Epithelial cell of esophagus (primary cell): ENCODE results near the gene COL13A1.

Experiments used
- DNase-seq: peaks from one replicate; pipeline ENCODE4 v3.0.0; 2010; ENCODE audit warnings: low read depth
- H3K4me3 ChIP-seq: 2 replicates; pipeline ENCODE4 v1.5.1; 2011; ENCODE audit warnings: mild to moderate bottlenecking, low read length, control low read depth
- TF ChIP-seq, protein P1 (sequence below): IDR thresholded peaks from 2 replicates; pipeline ENCODE4 v1.5.1; 2011; ENCODE audit warnings: low read depth, mild to moderate bottlenecking, low read length, control low read depth, inconsistent platforms; ENCODE audit not compliant: insufficient read depth; ENCODE audit errors: missing control alignments

COL13A1 gene

GRCh38 chr10:69939481-69939880 lies 137.8 kb downstream of the COL13A1 start:
- TF ChIP-seq, protein P1, sequence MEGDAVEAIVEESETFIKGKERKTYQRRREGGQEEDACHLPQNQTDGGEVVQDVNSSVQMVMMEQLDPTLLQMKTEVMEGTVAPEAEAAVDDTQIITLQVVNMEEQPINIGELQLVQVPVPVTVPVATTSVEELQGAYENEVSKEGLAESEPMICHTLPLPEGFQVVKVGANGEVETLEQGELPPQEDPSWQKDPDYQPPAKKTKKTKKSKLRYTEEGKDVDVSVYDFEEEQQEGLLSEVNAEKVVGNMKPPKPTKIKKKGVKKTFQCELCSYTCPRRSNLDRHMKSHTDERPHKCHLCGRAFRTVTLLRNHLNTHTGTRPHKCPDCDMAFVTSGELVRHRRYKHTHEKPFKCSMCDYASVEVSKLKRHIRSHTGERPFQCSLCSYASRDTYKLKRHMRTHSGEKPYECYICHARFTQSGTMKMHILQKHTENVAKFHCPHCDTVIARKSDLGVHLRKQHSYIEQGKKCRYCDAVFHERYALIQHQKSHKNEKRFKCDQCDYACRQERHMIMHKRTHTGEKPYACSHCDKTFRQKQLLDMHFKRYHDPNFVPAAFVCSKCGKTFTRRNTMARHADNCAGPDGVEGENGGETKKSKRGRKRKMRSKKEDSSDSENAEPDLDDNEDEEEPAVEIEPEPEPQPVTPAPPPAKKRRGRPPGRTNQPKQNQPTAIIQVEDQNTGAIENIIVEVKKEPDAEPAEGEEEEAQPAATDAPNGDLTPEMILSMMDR, result no peak
- DNase-seq, result no peak
- H3K4me3 ChIP-seq, result no peak overlapping the region

DNA sequence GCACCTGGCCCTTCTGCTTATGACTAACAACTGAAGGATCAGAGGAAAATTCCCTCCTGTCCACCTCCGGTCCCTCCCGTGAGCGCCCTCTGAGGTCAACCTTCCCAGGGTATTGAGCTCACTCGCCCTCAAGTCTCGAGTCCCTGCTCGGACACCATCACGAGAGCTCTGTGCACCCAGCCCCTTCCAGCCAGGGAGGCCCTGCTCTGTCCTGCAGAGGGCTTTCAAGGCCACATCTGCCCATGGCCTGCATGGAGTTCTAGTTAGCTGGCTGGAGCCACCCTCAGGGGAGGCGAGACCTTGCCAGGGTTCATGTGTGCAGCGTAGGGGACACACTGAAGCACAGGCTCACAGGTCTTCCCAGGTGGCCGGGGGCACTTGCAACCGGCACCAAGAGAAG lies 140.0 kb downstream of the COL13A1 start:
- TF ChIP-seq, protein P1, result no peak
- no peak overlapping the region for H3K4me3 ChIP-seq
- DNase-seq, result no peak

GRCh38 chr10:69943292-69943820 lies 141.7 kb downstream of the COL13A1 start:
- TF ChIP-seq, protein P1, result no peak
- DNase-seq, result no peak
- no peak overlapping the region for H3K4me3 ChIP-seq

- DNase-seq, result no peak
- no peak overlapping the region for H3K4me3 ChIP-seq
- TF ChIP-seq, protein P1, result no peak
Observed at GRCh38 chr10:69944761-69945160, 143.1 kb downstream of the COL13A1 start.

DNA sequence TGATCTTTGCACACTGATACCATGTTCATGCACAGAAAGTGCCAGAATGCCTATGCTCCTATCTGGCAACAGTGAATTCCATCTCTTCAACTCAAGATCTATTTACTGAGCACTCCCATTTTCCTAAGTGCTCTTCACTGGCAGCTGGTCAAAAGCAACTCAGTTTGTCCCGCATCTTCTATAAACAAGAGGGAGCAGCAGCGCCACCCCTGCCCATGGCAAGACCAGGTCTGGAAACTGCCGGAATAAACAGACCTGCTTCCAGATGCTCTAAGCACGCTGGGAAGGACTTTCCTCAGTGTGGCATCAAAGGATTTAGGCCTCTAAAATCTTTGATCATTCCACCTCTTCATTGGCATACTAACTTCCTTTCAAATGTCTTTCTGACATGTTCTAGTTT lies 146.6 kb downstream of the COL13A1 start:
- TF ChIP-seq, protein P1, result peak; percentile 25
- H3K4me3 ChIP-seq, result no peak overlapping the region
- no peak for DNase-seq

- no peak for DNase-seq
- no peak overlapping the region for H3K4me3 ChIP-seq
- TF ChIP-seq, protein P1, result no peak
Observed at GRCh38 chr10:69949770-69950169, 148.1 kb downstream of the COL13A1 start.

DNA sequence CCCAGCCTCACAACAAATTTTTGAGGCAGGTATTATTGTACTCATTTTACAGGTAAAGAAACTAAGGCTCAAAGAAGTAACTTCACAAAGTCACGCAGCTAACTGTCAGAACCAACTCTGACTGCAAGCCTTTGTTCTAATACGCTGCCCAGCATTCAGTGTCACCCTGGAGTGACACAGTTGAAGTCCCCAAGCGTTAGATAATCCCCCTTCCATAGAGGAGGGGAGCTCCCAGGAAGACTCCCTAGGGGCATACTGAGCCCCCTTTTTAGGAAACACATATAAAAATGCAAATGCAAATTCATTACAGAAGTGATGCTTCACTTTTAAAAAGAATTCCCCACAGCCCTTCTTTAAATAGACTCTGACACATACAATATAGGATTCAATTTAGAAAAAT lies 150.0 kb downstream of the COL13A1 start:
- TF ChIP-seq, protein P1, result no peak
- no peak for DNase-seq
- no peak overlapping the region for H3K4me3 ChIP-seq
